KG1 (cell line): ENCODE results near the gene HMCN1.

Experiments used
- DNase-seq: peaks from one replicate; lab custom pipeline; 2025; lab: John Stamatoyannopoulos, UW

Gene HMCN1

DNA sequence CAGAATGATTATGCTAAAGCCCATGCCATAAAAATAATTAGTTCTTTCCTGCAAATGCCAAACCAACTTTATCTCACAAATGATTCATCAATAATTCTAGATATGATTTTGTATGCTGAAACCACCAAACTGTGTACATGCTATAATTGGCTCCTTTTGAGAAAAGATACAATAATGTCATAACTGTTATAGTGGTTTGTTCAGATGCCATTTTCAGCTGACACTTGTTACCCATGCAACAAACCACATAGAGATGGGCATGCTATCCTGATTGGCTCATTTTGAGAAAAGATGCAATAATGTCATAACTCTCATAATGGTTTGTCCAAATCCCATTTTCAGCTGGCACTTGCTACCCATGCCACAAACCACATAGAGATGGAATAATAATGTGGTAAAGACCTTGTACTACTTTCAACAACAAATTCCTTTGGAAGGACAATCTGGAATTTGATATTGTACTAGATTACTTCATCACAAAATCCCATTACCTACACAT is 357.1 kb downstream of the HMCN1 start:
- no peak for DNase-seq

DNA sequence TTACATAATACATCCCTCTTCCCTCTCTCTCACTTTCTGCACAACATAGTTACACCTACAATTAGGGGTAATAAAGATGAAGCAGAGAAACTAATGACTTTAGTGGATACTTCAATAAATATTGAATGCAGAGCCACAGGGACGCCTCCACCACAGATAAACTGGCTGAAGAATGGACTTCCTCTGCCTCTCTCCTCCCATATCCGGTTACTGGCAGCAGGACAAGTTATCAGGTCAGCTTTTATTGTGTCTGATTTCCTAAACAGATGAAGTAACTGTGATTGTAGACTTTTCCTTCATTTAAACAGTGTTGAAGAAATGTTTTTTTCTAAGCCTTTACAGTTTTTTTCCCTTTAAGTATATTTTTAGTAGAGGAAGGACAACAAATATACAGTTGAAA is 359.2 kb downstream of the HMCN1 start:
- DNase-seq: no peak

DNA sequence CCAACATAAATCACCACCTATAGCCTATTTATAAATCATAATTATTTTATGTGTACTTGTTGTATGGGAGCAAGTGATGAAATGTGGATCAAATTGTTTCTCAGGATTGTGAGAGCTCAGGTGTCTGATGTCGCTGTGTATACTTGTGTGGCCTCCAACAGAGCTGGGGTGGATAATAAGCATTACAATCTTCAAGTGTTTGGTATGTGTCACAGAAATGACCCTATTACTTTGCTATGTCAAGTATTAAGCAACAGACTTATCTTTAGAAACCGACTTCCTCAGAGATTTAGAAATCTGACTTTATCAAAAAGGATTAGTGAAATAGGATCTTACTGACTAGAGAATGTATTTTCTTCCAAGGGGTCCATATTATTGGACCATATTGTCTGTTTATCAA is 360.0 kb downstream of the HMCN1 start:
- no peak for DNase-seq

DNA sequence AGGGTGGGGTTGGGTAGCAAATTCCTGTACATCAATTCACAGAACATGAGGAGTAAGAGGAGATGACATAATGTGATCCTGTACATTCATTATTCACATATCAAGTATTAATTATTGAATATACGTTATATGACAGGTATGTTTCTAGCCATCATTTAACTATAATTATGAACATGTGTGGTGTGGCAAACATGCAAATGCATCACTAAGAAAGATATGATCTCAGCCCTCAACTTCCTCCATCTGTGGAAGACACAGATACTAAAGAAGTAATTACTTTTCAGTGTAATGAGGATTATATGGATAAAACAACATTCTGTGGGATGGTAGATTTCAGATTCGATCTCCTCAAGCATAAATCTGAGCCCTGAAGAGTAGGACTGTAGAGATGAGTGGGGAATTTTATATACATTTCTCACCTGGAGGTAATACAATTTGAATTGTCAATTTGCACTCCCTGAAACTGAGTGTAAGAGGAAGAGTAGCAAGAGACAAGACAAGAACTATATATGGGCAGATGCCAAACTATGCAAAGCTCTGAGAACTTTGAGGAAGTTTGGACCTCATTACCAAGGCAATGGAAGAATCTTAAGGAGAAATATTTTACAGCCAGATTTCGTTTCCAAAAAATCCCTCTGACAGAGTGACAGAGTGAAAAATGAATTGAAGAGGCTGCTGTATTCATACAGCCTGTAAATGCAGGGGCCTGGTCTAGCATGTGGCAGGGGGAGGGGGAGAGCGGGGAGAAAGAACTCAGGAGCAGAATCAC is 365.3 kb downstream of the HMCN1 start:
- no peak for DNase-seq

DNA sequence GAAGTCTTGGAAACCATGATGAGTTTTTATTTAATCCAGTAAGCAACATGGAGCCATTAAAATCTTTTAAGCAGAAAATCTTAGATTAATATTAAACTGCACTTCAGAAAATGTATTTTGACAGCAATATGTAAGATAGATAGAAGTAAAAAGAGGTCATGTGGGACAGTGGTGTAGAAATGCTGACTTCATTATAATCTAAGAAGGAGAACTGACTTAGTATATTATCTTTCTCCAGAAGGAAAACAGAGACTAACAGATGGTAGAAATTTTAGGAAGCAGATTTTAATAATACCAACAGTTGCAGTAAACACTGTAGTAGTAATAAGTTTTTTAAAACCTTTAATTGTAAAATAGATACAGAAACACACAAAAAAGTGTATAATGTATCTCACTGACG is 367.9 kb downstream of the HMCN1 start:
- no peak for DNase-seq

DNA sequence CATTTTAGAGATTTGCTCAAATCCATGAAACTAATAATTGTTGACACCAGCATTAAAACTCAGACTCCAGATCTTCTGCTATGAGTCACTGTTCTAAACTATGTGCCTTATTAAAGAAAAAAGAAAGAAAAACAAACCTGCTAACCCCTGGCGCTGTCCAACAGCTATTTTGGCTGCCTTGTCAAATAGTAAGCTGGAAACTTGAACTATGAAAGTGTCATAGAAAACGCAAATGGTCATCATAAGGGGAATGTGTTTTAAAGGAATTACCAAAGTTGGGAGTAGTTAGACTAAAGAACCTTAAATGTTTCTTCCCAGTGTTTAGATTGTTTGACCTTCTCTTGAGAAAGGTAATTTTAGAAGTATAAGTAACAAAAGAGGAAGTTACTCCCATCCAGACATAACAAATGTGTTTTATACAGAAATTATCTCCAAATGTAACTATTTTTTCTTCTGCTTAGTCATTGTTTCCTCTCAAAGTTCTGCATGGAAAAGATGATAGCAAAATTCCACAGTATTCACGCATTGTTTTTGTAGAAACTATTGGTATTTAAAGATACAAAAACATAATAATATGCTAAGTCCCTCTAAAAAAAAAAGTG is 368.5 kb downstream of the HMCN1 start:
- DNase-seq: no peak

DNA sequence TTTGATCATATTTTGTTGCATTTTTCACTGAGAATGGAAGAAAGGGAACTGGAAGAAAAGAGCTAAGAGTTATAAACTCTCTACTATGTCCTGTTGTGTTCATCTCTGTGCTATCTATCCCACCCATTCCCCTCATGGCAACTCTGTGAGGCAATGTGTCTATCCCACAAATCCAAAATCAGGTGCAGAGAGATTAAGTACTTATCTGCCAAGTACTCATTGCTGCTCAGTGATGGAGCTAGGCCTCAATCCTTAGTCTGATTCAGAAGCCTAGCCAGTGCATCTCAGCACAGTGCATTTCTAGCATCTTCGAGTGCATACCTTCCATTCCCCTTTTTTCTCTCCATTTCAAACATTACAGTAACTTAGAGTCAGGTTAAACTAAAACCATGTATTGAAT is 370.3 kb downstream of the HMCN1 start:
- DNase-seq: no peak

DNA sequence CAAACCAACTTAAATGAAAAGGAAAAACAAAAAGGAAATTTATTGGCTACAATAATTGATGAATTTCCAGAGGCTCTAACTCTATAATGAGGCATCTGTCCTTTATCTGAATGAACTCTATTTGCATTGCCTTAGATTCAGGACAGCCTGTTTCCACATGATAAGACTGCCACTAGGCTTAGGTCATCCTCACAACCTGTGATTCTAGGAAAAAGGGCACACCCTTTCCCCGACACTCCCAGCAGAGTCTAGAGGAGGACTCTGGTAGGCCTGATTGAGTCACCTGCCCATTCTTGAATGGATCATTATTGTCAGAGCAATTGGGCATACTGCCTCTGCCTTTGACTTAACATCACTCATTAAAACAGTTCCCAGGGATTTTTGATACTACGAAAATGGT is 378.1 kb downstream of the HMCN1 start:
- DNase-seq: no peak

DNA sequence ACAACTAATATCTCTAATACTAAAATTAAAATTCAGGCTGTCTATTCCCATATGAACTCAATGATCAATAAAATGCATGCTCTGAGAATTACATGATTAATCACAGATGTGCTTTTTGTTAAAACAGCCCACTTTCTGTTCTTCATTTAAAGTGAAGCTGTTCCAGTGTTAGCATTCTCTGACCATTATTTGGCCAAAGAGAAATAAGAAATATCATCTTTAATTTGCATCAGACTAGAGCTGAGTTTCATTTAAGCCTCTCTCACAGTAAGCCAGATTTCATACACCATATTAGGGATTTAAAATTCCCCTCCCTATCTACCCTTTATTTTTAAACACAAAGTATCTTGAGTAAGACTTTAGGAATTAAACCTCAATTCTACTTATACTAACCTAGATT is 379.3 kb downstream of the HMCN1 start:
- DNase-seq: no peak

DNA sequence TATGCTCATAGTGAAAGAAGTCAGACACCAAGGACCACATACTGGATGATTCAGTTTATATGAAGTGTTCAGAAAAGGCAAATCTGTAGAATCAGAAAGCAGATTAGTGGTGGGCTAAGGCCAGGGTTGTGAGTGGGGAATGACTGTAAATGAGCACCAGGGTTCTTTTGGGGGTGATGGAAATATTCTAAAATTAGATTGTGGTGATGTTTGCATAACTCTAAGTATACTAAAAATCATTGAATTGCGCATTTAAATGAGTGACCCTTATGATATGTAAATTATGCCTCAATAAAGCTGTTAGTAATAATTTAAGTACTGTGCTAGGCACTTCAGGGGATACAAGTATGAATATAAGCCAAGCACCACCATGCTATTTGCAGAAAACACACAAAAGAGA is 384.5 kb downstream of the HMCN1 start:
- no peak for DNase-seq

DNA sequence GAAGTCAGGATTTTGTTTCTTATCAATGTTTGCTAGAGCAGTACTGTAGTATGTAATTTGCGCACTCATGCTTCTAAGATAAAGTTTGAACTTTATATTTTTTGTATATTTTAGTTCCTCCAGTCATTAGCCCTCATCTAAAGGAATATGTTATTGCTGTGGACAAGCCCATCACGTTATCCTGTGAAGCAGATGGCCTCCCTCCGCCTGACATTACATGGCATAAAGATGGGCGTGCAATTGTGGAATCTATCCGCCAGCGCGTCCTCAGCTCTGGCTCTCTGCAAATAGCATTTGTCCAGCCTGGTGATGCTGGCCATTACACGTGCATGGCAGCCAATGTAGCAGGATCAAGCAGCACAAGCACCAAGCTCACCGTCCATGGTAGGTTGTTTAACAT is 388.6 kb downstream of the HMCN1 start:
- DNase-seq: no peak

DNA sequence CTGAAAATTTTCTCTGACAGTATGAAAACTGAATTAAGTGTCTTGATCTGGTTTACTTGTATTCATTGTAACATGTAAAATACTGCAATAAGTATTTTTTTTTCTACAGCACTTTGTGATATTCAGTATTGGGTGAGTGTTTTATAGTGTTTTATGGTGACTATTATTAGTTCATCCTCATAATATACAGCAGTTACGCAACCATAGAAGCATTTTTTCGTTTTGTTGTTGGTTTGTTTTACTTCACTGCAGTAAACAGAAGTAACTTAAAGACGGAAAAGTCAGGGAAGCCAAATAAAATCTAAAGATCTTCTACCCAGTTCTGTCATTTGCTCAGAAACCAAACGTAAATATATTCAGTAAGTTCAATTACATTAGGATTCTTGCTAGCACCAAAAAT is 390.8 kb downstream of the HMCN1 start:
- DNase-seq: no peak

DNA sequence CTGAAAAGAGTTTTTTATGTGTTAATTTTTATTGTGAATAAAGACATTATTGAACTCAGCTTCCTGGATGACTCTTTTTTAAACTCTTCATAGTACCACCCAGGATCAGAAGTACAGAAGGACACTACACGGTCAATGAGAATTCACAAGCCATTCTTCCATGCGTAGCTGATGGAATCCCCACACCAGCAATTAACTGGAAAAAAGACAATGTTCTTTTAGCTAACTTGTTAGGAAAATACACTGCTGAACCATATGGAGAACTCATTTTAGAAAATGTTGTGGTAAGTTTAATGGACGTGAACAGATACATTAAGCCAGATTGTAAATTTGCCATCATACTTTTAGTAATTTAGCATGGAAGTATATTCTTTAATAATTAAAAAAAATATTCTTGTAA is 391.3 kb downstream of the HMCN1 start:
- no peak for DNase-seq

DNA sequence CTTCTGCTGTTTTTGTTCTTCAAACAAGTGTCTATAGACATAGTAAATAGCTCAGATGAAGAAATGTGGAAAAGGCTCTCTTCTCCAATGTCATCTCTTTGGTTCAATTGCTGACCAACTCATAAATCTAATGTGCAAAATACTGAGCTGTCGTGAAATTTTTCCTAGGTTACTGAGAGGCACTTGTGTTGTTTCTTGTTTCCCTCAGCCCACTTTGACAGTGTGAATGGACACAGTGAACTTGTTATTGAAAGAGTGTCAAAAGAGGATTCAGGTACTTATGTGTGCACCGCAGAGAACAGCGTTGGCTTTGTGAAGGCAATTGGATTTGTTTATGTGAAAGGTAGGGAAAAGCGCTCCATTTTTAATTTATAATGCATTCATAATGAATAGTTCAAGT is 395.6 kb downstream of the HMCN1 start:
- no peak for DNase-seq

DNA sequence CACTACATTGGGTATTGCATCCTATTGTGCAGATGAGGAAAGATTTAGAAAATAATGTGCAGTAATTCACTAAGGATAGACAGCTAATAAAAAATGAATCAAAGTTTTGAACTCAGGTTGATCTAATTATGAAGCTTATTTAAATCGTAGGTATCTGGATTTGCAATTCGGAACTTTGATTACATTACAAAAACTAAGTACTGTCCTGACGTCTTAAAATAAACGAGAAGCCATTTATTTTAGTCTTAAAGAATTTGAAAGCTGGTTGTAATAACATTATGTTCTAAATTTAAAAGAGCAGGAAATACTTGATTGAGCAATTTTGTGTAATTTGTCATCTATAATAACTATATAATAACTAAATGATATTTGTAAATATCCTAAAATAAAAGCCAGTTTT is 404.9 kb downstream of the HMCN1 start:
- no peak for DNase-seq

DNA sequence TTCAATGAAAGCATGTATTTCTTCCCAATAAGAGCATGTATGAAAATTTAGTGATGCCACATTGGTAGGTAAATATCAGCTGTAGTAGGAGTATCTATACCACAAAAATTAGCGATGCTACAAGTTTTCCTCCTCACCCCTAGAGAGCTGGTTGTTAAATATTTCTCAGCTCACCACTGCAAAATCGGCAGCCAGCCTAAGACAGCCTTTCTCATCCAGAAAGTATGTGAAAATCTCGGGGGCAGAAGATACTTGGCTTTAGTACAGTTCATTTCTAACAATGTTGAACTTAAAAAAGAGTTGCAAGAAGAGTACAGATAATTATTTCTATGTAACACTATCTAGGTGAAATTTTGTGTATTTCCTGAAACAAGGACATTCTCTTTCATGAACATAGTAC is 405.5 kb downstream of the HMCN1 start:
- DNase-seq: no peak

DNA sequence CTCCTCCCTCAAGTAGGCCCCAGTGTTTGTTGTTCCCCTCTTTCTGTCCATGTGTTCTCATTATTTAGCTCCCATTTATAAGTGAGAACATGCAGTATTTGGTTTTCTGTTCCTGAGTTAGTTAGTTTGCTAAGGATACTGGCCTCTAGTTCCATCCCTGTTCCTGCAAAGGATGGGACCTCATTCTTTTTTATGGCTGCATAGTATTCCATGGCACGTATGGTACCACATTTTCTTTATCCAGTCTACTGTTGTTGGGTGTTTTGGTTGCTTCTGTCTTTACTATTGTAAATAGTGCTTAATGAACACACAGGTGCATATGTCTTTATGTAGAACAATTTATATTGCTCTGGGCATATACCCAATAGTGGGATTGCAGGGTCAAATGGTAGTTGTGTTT is 408.0 kb downstream of the HMCN1 start:
- no peak for DNase-seq

DNA sequence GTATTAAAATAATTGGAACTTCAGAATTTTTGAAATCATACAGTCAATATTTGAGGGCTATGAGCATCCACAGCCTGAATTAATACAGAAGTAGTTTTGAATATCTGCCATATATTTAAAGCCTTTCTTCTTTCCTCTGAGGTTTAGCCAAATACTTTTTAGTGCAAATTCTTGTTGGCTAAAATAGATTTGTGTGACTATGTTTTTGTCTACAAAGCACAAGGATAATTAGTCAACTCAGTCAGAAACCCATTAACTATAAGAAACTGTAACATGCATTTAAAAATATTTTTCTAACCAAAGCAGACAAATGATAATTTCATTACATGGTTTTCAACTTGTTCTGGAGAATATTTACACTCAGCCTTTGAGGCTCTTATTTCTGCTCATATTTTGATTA is 408.7 kb downstream of the HMCN1 start:
- DNase-seq: no peak

DNA sequence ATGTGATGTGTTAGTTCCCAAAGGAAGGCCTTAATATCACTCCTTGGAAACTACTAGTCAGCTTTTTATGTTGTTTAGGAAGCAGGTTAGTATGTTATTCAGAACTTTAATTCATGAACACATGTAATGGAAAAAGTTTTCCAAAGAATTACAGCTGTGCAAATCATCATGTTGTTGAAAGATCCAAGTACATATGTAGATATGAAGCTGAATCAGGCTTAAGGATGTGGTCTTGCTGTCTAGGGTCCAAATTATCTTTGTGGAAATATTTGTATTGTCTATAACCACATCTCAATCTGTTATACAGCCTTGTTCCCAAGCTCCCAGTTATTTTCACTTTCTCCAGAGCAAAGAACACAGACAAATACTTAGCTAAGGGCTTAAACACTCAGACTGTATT is 409.3 kb downstream of the HMCN1 start:
- DNase-seq: no peak

DNA sequence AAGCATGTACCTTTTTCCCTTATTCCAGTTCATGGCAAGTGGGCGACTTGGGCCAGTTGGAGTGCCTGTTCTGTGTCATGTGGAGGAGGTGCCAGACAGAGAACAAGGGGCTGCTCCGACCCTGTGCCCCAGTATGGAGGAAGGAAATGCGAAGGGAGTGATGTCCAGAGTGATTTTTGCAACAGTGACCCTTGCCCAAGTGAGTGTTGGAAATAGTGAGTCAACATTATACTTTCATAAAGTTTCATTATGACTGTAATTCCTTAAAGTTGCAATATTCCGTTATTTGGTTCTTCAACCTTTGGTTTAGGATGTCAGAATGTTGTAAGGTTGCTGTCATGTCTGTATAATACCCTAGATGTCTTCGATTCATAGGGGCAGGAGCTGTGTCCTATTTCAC is 410.3 kb downstream of the HMCN1 start:
- DNase-seq: no peak

DNA sequence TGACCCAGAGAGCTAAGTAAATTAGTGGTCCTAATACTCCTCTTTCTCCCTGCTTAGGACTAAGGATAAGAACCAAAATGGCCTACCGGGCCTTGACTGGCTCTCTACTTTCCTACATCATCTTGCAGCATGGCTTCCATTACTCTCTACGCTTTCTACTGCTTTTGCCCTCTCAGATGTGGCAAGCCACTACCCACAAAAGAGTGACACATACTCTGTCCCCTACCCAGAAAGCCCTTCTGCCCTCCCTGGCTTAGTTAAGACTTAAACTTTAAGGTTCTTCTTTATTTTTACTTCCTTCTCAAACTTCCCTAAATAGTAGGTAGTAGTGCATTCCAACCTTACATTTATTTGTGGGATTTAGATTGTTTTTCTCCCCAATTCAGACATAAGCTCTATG is 412.8 kb downstream of the HMCN1 start:
- no peak for DNase-seq

DNA sequence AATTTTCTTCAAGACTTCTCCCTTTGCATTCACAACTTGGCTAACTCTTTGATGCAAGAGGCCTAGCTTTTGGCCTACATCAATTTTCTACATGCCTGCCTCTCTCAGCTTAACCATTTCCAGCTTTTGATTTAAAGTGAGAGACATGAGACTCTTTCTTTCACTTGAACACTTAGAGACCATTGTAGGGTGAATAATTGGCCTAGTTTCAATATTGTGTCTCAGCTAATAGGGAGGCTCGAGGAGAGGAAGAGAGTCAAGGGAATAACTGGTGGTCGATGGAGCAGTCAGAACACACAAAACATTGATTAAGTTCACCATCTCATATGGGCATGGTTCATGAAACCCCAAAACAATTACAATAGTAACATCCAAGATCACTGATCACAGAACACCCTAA is 415.4 kb downstream of the HMCN1 start:
- DNase-seq: no peak

DNA sequence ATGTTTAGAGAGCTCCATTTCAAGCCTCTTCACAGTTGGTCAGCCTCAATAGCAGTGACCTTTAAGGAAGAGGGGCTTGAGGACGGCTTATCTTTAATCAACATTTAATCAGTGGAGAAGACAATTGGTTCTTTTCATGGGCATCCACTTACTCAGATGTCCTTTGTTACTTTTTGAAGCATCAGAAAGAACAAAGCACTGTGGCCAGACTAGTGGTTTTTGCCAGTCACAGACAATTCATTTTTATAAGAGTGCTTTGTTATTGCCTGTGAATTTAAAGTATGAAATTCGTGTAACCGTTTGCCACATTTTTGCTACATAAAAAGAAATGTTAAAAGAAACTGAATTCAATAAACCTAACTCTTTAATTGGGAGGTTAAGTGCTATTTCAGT is 418.0 kb downstream of the HMCN1 start:
- no peak for DNase-seq

DNA sequence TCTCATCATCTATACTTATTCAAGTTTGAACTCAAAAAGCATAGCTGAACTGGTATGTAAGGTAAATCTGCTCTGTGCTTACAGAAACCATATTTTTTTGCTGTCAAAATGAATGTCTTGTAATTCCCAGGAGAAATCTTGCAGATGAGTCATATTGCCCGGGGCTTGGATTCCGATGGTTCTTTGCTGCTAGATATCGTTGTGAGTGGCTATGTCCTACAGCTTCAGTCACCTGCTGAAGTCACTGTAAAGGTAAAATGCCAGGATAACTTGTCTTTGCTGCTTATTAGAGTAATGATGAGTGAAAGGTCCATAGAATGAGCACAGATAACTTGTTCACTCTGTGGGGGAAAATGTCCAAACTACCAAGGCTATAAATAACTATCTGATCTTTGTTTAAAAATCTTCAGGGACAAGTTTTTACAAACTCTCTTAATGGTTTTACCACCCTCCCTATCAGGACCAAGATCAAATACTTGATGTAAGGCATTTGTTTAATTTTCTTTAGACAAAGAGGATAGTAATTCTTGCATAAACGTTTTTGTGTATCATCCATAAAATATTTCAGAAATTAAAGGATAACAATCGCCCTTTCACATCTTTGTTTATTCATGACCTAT is 418.5 kb downstream of the HMCN1 start:
- DNase-seq: no peak
